BE2C (cell line): ENCODE data around the gene EMID1.
"Not testable (repeated sequence)": the region's sequence is repeated elsewhere in the genome, so short reads cannot be mapped to it uniquely, and the experiment has no call there.

Source experiments
- DNase-seq: peaks from one replicate; pipeline ENCODE4 v3.0.0-alpha.2; 2020
- H3K27me3 ChIP-seq: fragments of 250-450 bp; sonication (Bioruptor Pico); 2 replicates; pipeline ENCODE4 v1.5.1; 2020; ENCODE audit warnings: mild to moderate bottlenecking
- H3K36me3 ChIP-seq: fragments of 250-450 bp; sonication (Bioruptor Pico); 2 replicates; pipeline ENCODE4 v1.5.1; 2020; ENCODE audit warnings: mild to moderate bottlenecking
- H3K4me1 ChIP-seq: fragments of 250-450 bp; sonication (Bioruptor Pico); 2 replicates; pipeline ENCODE4 v1.5.1; 2020
- H3K4me3 ChIP-seq: 2 replicates; pipeline ENCODE4 v1.5.1; 2011; ENCODE audit warnings: low read depth, low read length
- H3K9me3 ChIP-seq: fragments of 250-450 bp; sonication (Bioruptor Pico); 2 replicates; pipeline ENCODE4 v1.5.1; 2020
- TF ChIP-seq, protein P1 (sequence below): IDR thresholded peaks from 2 replicates; pipeline ENCODE4 v1.5.1; 2012; ENCODE audit warnings: mild to moderate bottlenecking, low read depth, low read length

The EMID1 gene

GRCh38 chr22:29216873-29217666 is 11.4 kb downstream of the EMID1 start:
- no peak overlapping the region for H3K4me3 ChIP-seq
- no peak for DNase-seq
- TF ChIP-seq, protein P1, sequence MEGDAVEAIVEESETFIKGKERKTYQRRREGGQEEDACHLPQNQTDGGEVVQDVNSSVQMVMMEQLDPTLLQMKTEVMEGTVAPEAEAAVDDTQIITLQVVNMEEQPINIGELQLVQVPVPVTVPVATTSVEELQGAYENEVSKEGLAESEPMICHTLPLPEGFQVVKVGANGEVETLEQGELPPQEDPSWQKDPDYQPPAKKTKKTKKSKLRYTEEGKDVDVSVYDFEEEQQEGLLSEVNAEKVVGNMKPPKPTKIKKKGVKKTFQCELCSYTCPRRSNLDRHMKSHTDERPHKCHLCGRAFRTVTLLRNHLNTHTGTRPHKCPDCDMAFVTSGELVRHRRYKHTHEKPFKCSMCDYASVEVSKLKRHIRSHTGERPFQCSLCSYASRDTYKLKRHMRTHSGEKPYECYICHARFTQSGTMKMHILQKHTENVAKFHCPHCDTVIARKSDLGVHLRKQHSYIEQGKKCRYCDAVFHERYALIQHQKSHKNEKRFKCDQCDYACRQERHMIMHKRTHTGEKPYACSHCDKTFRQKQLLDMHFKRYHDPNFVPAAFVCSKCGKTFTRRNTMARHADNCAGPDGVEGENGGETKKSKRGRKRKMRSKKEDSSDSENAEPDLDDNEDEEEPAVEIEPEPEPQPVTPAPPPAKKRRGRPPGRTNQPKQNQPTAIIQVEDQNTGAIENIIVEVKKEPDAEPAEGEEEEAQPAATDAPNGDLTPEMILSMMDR, result no peak
- H3K27me3 ChIP-seq, result no peaks in the 10 kb centered on the region
- H3K4me1 ChIP-seq, result no peaks in the 10 kb centered on the region
- H3K9me3 ChIP-seq, result no peaks in the 10 kb centered on the region
- no peaks in the 10 kb centered on the region for H3K36me3 ChIP-seq

DNA sequence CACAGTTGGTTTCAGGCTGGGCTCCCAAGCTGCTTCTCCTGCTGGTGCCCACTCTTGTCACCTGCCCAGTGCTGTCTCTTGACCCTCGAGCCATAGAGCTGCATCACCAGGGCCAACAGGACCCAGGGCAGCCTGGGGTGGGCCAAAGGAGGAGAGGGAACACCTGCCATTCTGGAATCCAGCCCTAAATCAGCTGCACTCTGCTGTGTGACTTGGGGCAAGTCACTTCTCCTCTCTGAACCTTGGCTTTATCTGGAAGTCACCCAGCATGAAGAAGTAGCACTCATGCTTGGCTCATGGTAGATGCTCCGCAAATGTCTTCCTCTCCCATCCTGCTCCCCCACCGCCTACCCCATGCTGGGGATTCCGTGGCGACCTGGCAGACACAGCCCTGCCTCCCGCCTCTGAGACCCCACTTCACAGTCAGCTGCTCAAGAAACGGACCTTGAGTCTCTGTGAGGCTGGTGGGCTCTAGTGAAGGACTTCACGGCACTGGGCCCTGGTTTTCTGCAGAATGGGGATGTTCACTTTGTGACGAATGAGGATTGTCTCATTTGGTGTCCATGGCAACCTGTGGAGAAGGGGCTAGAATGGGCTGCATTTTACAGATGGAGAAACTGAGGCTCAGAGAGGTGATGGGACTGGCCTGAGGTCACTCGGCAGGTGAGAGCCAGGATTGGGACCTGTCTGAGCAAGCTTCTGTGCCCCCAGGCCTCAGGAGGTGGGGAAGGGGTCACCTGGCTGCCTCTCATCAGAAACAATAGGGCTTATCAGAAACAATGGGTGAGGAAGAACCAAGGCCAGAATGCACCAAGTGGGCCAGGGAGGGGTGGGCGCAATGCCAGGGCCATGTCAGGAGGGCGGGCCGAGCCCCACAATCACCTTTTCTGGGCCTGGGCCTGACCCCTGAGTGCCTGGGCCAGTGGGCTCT is 12.4 kb downstream of the EMID1 start:
- Histone ChIP-seq H3K36me3 (no peaks in the 10 kb centered on the region), H3K4me1 (no peaks in the 10 kb centered on the region), H3K27me3 (no peaks in the 10 kb centered on the region), H3K4me3 (no peak overlapping the region), H3K9me3 (no peaks in the 10 kb centered on the region)
- no peak for DNase-seq
- TF ChIP-seq, protein P1, result no peak

DNA sequence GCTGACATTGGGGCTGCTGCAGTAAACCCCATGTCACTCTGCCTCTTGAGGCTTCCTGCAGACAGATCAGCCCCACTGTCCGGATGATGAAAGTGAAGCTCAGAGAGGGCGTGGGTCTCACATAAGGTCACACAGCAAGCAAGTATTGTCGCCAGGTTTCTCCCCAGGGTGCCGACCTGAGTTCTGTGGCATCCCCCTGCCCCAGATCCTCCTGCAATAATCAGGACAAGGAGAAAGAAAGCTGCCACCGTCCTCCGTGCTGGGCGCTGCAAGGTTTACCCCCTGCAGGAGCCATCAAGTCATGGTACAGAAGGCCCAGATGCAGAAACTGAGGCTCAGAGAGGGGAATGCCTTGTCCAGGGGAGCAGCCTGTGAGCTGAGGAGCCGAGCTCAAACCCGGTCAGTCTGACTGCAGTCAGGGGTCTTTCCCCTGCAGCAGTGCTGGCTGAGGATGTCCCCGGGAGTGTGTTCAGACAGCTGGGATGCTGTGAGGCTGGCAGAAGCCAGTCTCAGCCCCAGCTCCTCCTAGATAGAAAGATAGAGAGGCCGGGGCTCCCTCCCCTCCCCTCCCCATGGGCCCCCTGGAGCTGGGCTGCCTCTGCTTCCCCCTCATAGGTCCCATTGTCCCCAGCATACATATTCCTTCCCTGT is 13.2 kb downstream of the EMID1 start:
- TF ChIP-seq, protein P1, result no peak
- Histone ChIP-seq H3K27me3 (no peaks in the 10 kb centered on the region), H3K4me3 (no peak overlapping the region), H3K36me3 (no peaks in the 10 kb centered on the region), H3K9me3 (no peaks in the 10 kb centered on the region), H3K4me1 (no peaks in the 10 kb centered on the region)
- DNase-seq, result no peak

GRCh38 chr22:29219409-29219782 is 13.7 kb downstream of the EMID1 start:
- H3K4me3 ChIP-seq, H3K36me3 ChIP-seq, H3K9me3 ChIP-seq, DNase-seq, H3K27me3 ChIP-seq, H3K4me1 ChIP-seq: not testable (repeated sequence)

- no peak for DNase-seq
- Histone ChIP-seq H3K27me3 (no peaks in the 10 kb centered on the region), H3K9me3 (no peaks in the 10 kb centered on the region), H3K4me3 (no peak overlapping the region), H3K4me1 (no peaks in the 10 kb centered on the region), H3K36me3 (no peaks in the 10 kb centered on the region)
- TF ChIP-seq, protein P1, result no peak
These were observed 14.4 kb downstream of the EMID1 start for GRCh38 chr22:29219881-29220670.
